Endothelial cell of umbilical vein (primary cell): ENCODE data around the gene NXN. TPM values are rescaled to one million over a fixed set of nuclear protein-coding genes. Genes with fewer than 3 reads are reported as not detected.

Source experiments
- BruUV-seq: library from RNA; stranded (reverse); fragments of 400-500 nt; replicated peaks from 2 replicates; lab custom pipeline; 2021; lab: Mats Ljungman, UMichigan
- CTCF ChIA-PET: fragments of 300-600, 350-600 bp; sonication (Branson Sonifier 250); formaldehyde crosslinking; loops from one replicate; lab custom pipeline; 2021; ENCODE audit warnings: antibody characterized with exemption, inconsistent platforms; lab: Charles Lee
- POLR2A ChIA-PET: fragments of 300-600, 350-600 bp; sonication (Branson Sonifier 250); formaldehyde crosslinking; loops from one replicate; lab custom pipeline; 2021; ENCODE audit warnings: antibody characterized with exemption, inconsistent platforms; lab: Charles Lee
- DNase-seq: peaks from one replicate; pipeline ENCODE4 v3.0.0-alpha.2; 2011; ENCODE audit warnings: low read depth, low spot score
- FAIRE-seq: peaks from 2 replicates; lab custom pipeline; 2011; peaks lifted over from hg19 to GRCh38; lab: Jason Lieb, UNC
- H2AFZ ChIP-seq: 2 replicates; pipeline ENCODE4 v1.6.0; 2012; ENCODE audit warnings: low read depth, low read length, control low read depth, inconsistent platforms
- H3K27ac ChIP-seq: 2 replicates; pipeline ENCODE4 v1.5.1; 2011; ENCODE audit warnings: low read depth, mild to moderate bottlenecking, control low read depth, low read length, moderate library complexity; ENCODE audit not compliant: insufficient read depth
- H3K27me3 ChIP-seq, 2 experiments: 2 replicates each; pipeline versions ENCODE4 v1.6.0 to v1.6.1; 2011; ENCODE audit warnings: low read length in 2 of 2, mixed read lengths in 1 of 2; ENCODE audit not compliant: control insufficient read depth in 2 of 2, insufficient read depth in 2 of 2
- H3K36me3 ChIP-seq, 2 experiments: 2 replicates in 1 of 2; 3 replicates in 1 of 2; pipeline ENCODE4 v1.5.1; 2011; ENCODE audit warnings: low read length in 2 of 2, mild to moderate bottlenecking in 1 of 2, moderate library complexity in 1 of 2; ENCODE audit not compliant: control insufficient read depth in 2 of 2, insufficient read depth in 2 of 2; ENCODE audit errors: extremely low read depth in 1 of 2
- H3K4me1 ChIP-seq: 3 replicates; pipeline ENCODE4 v1.5.1; 2011; ENCODE audit warnings: mild to moderate bottlenecking, low read length; ENCODE audit not compliant: control insufficient read depth, insufficient read depth; ENCODE audit errors: extremely low read depth
- H3K4me2 ChIP-seq: 2 replicates; pipeline ENCODE4 v1.6.1; 2011; ENCODE audit warnings: low read length, control low read depth, mixed read lengths; ENCODE audit not compliant: insufficient read depth
- H3K4me3 ChIP-seq, 3 experiments: fragments of 200-600 bp in 1 of 3; sonication (generic), shearing (Covaris generic) in 1 of 3; replicated peaks in 1 of 3; 2 replicates each; pipeline ENCODE4 v1.5.1; 2011 to 2016; ENCODE audit warnings: control low read depth in 3 of 3, low read length in 3 of 3, mild to moderate bottlenecking in 2 of 3, inconsistent platforms in 1 of 3, low read depth in 1 of 3, moderate library complexity in 1 of 3; ENCODE audit not compliant: insufficient read depth in 1 of 3
- H3K79me2 ChIP-seq: 2 replicates; pipeline ENCODE4 v1.6.0; 2012; ENCODE audit warnings: low read length, inconsistent platforms; ENCODE audit not compliant: control insufficient read depth, insufficient read depth
- H3K9ac ChIP-seq: replicated peaks from 2 replicates; pipeline ENCODE3; 2011; ENCODE audit warnings: low read length, control low read depth; ENCODE audit not compliant: insufficient read depth; ENCODE audit errors: extremely low read depth
- H3K9me1 ChIP-seq: replicated peaks from 3 replicates; pipeline ENCODE4 v1.6.0; 2011; ENCODE audit warnings: mild to moderate bottlenecking, low read length; ENCODE audit not compliant: control insufficient read depth, insufficient read depth; ENCODE audit errors: extremely low read depth
- H3K9me3 ChIP-seq: replicated peaks from 2 replicates; pipeline ENCODE4 v1.5.1; 2012; ENCODE audit warnings: low read length, inconsistent platforms; ENCODE audit not compliant: control insufficient read depth, insufficient read depth
- H4K20me1 ChIP-seq: replicated peaks from 2 replicates; pipeline ENCODE3; 2011; ENCODE audit warnings: mild to moderate bottlenecking, low read length; ENCODE audit not compliant: control insufficient read depth, insufficient read depth; ENCODE audit errors: extremely low read depth
- CTCF ChIP-seq, 2 donors: IDR thresholded peaks; 1 replicate in 1 of 2; 2 replicates in 1 of 2; pipeline ENCODE4 v1.5.1; 2011; ENCODE audit warnings: low read length in 2 of 2, mild to moderate bottlenecking in 2 of 2, moderate library complexity in 2 of 2, control low read depth in 1 of 2, inconsistent platforms in 1 of 2, low read depth in 1 of 2; ENCODE audit not compliant: insufficient read depth in 1 of 2; ENCODE audit errors: extremely low read depth in 1 of 2
- FOS ChIP-seq: IDR thresholded peaks from 2 replicates; pipeline ENCODE4 v1.6.1; 2011; ENCODE audit warnings: mild to moderate bottlenecking, low read length, moderate library complexity, borderline replicate concordance; ENCODE audit not compliant: insufficient read depth
- GATA2 ChIP-seq: IDR thresholded peaks from 2 replicates; pipeline ENCODE4 v1.7.0; 2011; ENCODE audit warnings: low read depth, mild to moderate bottlenecking, moderate library complexity, mixed read lengths, low read length; ENCODE audit not compliant: insufficient read length, insufficient read depth
- JUN ChIP-seq: IDR thresholded peaks from 2 replicates; pipeline ENCODE4 v1.6.1; 2011; ENCODE audit warnings: borderline replicate concordance, low read depth; ENCODE audit not compliant: insufficient read length, insufficient read depth
- MYC ChIP-seq: IDR thresholded peaks from one replicate; pipeline ENCODE4 v1.6.1; 2011; ENCODE audit warnings: mild to moderate bottlenecking, low read depth, low read length
- POLR2A ChIP-seq: IDR thresholded peaks from 2 replicates; pipeline ENCODE4 v1.6.1; 2012; ENCODE audit warnings: low read depth, mild to moderate bottlenecking, control low read depth, low read length
- POLR2AphosphoS5 ChIP-seq: IDR thresholded peaks from 2 replicates; pipeline ENCODE4 v1.6.1; 2012; ENCODE audit warnings: low read depth, mild to moderate bottlenecking, control low read depth, low read length, moderate library complexity; ENCODE audit not compliant: insufficient read depth
- dilution Hi-C: fragments of 300-500 bp; cut with MboI; formaldehyde crosslinking; loops from one replicate; pipeline ENCODE4 v1.15.0; 2019; ENCODE audit warnings: low sequenced_read_pairs; ENCODE audit not compliant: extremely low pct_ligation_motif_present
- intact Hi-C: fragments of 100-400 bp; cut with micrococcal nuclease; formaldehyde crosslinking; loops from one replicate; pipeline ENCODE4 v1.10.0; 2022
- polyA plus RNA-seq, 4 experiments: library from polyadenylated mRNA; depleted of rRNA in 3 of 4; stranded (reverse) in 3 of 4; unstranded in 1 of 4; fragments of >200 nt; gene quantifications; 2 replicates each; pipeline versions ENCODE4 v1.2.1 to v1.2.3, GENCODE V29; 2011 to 2012; ENCODE audit warnings: missing spikeins in 1 of 4
- total RNA-seq: library from RNA; stranded (reverse); gene quantifications from 2 replicates; pipeline ENCODE4 v1.2.3, GENCODE V29; 2021

Gene NXN
- total and polyA plus RNA-seq, 2 donors (not counting 3 experiments of a cell fraction or from before 2014, with no cell fraction given), result 69.5 to 77.3 TPM

- no peaks in the 10 kb centered on the region for H4K20me1 ChIP-seq
- intact Hi-C loops, result no loop called here
These were observed 17.4 kb downstream of the NXN start for GRCh38 chr17:962166-962565.

More at GRCh38 chr17:962166-962565, 17.4 kb downstream of the NXN start:
- Histone ChIP-seq H3K79me2 (peaks cover 7% of the 10 kb centered on the region), H3K4me1 (peaks cover 2% of the 10 kb centered on the region), H3K4me3 (no peak overlapping the region), H3K9me1 (no peaks in the 10 kb centered on the region), H3K9me3 (no peaks in the 10 kb centered on the region), H3K36me3 (peaks cover 0 to 3% of the 10 kb centered on the region in 2 experiments), H3K27ac (no peak overlapping the region), H3K9ac (no peak overlapping the region), H3K27me3 (no peaks in the 10 kb centered on the region), H3K4me2 (no peak overlapping the region), H2AFZ (no peak overlapping the region)
- no TSS peak for BruUV-seq
- FAIRE-seq (no peak), DNase-seq (no peak)
- ChIA-PET POLR2A (no interaction called here), CTCF (no interaction called here)
- no peak for TF ChIP-seq CTCF (IDR thresholded peaks at IDR 0.05; ENCODE audit: extremely low read depth in 1 of 2, insufficient read depth in 1 of 2, low read depth in 1 of 2, low read length in 2 of 2)
- no peak for TF ChIP-seq FOS
- no peak for TF ChIP-seq JUN
- TF ChIP-seq MYC, result no peak
- no peak for TF ChIP-seq POLR2A
- no peak for TF ChIP-seq GATA2
- no peak for TF ChIP-seq POLR2AphosphoS5
- dilution Hi-C loops, result no loop called here
